ENCODE measurements around the gene CCL23.
"Not testable (repeated sequence)": the region's sequence is repeated elsewhere in the genome, so short reads cannot be mapped to it uniquely, and the experiment has no call there.

The CCL23 gene

GRCh38 chr17:36017799-36018198 lies at the start of gene CCL23:
TSS of gene CCL23 (minus strand) at chr17:36017972. CDS start at chr17:36017897, 75 bp downstream.
- DNase-seq, result peak; percentile 71

GRCh38 chr17:36066365-36066985 lies 48.7 kb upstream of the CCL23 start:
- peak; percentile 79 for DNase-seq

- no peak for DNase-seq
These were observed 46.2 kb upstream of the CCL23 start, which contains the start of gene CCL18 for GRCh38 chr17:36063786-36064541. TSS of gene CCL18 (plus strand) at chr17:36064272. CDS start at chr17:36064343, 71 bp downstream.

- no peak for DNase-seq
These were observed 43.0 kb upstream of the CCL23 start for GRCh38 chr17:36060816-36061215.

- DNase-seq, result no peak
These were observed 41.6 kb upstream of the CCL23 start for GRCh38 chr17:36059406-36059805.

GRCh38 chr17:36057911-36058310 lies 40.1 kb upstream of the CCL23 start:
- DNase-seq, result no peak

- DNase-seq, result no peak
These were observed 38.2 kb upstream of the CCL23 start for GRCh38 chr17:36055921-36056520.

- DNase-seq, result no peak
These were observed 37.4 kb upstream of the CCL23 start for GRCh38 chr17:36055171-36055570.

- no peak for DNase-seq
These were observed 31.9 kb upstream of the CCL23 start for GRCh38 chr17:36049643-36050042.

- DNase-seq, result peak; percentile 93
These were observed 30.3 kb upstream of the CCL23 start for GRCh38 chr17:36048066-36048465.

- DNase-seq, result peak; percentile 80
These were observed 18.5 kb upstream of the CCL23 start for GRCh38 chr17:36036235-36036634.

- peak; percentile 93 for DNase-seq
These were observed 16.4 kb upstream of the CCL23 start for GRCh38 chr17:36034127-36034526.

GRCh38 chr17:36030956-36031355 lies 13.2 kb upstream of the CCL23 start:
- DNase-seq, result no peak

- no peak for DNase-seq
These were observed 10.0 kb upstream of the CCL23 start for GRCh38 chr17:36027761-36028160.

- no peak for DNase-seq
These were observed 6.5 kb upstream of the CCL23 start for GRCh38 chr17:36024106-36024869.

GRCh38 chr17:36019423-36019822 lies 1.7 kb upstream of the CCL23 start:
- DNase-seq, result no peak

- no peak for DNase-seq
These were observed 1.2 kb downstream of the CCL23 start for GRCh38 chr17:36016555-36016954.

- DNase-seq, result not testable (repeated sequence)
These were observed 1.9 kb downstream of the CCL23 start for GRCh38 chr17:36015895-36016294.

GRCh38 chr17:36014946-36015345 lies 2.8 kb downstream of the CCL23 start:
- DNase-seq, result no peak

GRCh38 chr17:36011201-36011600 lies 6.6 kb downstream of the CCL23 start:
- peak; percentile 91 for DNase-seq

- no peak for DNase-seq
These were observed 8.6 kb downstream of the CCL23 start for GRCh38 chr17:36008998-36009665.

- peak; percentile 36 for DNase-seq
These were observed 13.1 kb downstream of the CCL23 start for GRCh38 chr17:36004594-36005108.
